NCI-H187 (cell line): ENCODE data around the gene INPP5B.
"Not testable (repeated sequence)": the region's sequence is repeated elsewhere in the genome, so short reads cannot be mapped to it uniquely, and the experiment has no call there.

Source experiments
- DNase-seq, 2 experiments: peaks; one replicate each; lab custom pipeline; 2025; lab: John Stamatoyannopoulos, UW

The INPP5B gene

GRCh38 chr1:37914719-37915475, 32.0 kb downstream of the INPP5B start:
- no peak for DNase-seq

- DNase-seq: not testable (repeated sequence)
Observed at GRCh38 chr1:37911478-37911877, 35.4 kb downstream of the INPP5B start.

- DNase-seq: not testable (repeated sequence)
Observed at GRCh38 chr1:37910886-37911285, 36.0 kb downstream of the INPP5B start.

GRCh38 chr1:37908531-37908930, 38.3 kb downstream of the INPP5B start:
- DNase-seq: not testable (repeated sequence)

DNA sequence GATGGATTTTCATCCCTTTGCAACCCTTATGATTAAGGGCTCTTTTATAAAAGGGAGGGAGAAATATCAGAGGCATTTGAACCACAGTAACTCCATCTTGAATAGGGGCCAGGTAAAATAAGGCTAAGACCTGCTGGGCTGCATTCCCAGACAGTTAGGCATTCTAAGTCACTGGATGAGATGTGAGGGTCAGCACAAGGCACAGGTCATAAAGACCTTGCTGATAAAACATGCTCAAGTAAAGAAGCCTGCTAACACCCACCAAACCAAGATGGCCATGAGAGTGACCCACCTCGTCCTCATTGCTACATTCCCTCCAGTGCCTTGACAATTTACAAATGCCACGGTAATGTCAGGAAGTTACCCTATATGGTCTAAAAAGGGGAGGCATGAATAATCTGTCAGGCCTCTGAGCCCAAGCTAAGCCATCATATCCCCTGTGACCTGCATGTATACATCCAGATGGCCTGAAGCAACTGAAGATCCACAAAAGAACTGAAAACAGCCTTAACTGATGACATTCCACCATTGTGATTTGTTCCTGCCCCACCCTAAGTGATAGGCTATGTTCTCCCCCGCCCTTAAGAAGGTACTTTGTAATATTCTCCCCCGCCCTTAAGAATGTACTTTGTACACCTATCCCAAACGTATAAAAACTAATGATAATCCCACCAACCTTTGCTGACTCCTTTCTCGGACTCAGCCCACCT, 39.3 kb downstream of the INPP5B start:
- not testable (repeated sequence) for DNase-seq

- not testable (repeated sequence) for DNase-seq
Observed at GRCh38 chr1:37906591-37906990, 40.3 kb downstream of the INPP5B start.

DNA sequence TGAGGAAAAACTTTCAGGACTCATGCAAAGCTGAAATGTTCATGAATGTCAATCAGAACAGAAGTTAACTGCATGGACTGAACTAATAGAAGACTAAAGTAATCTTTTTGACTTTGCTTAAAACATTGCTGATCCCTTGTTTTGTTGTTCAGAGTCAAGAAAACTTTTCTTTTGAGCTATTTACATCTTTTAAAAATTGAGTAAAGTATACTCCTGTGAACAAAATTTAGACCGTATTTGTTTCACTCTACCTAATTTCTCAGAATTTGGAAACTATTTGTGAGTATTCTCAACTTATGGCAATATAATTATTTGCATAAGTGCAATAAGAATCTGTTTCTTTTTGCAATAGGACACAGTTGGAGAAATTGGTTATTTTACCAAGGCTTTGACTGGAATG, 41.1 kb downstream of the INPP5B start:
- no peak for DNase-seq

DNA sequence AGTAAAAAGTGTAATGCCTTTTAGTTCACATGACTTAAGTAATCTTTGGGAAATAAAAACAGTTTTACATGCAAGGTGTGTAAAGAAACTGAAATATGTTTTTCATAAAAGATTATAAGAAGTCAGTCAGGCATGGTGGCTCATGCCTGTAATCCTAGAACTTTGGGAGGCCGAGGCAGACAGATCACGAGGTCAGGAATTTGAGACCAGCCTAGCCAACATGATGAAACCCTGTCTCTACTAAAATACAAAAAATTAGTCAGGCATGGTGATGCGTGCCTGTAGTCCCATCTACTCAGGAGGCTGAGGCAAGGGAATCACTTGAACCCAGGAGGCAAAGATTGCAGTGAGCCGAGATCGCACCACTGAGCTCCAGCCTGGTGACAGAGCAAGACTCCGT, 42.9 kb downstream of the INPP5B start:
- DNase-seq: not testable (repeated sequence)

GRCh38 chr1:37902983-37903382, 43.9 kb downstream of the INPP5B start:
- no peak for DNase-seq

DNA sequence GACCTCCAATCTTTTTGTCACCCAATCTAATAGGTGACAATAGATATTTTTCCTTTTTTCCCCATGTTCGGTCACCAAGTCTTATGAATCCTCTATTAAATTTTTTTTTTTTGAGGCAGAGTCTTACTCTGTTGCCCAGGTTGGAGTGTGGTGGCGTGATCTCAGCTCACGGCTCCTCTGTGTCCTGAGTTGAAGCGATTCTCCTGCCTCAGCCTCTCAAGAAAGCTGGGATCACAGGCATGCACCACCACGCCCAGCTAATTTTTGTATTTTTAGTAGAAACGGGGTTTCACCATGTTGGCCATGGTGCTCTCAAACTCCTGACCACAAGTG, 45.0 kb downstream of the INPP5B start:
- DNase-seq: no peak

- no peak for DNase-seq
Observed at GRCh38 chr1:37901191-37901892, 45.5 kb downstream of the INPP5B start.

DNA sequence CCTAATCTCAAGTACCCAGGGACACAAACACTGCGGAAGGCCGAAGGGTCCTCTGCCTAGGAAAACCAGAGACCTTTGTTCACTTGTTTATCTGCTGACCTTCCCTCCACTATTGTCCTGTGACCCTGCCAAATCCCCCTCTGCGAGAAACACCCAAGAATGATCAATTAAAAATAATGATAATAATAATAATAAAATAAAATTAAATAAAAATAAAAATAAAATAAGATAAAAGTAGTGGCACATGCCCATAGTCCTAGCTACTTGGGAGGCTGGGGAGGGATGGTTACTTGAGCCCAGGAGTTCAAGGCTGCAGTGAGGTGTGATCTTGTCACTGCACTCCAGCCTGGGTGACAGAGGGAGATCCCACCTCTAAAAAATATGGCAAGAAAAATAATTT, 49.3 kb downstream of the INPP5B start:
- DNase-seq: not testable (repeated sequence)

DNA sequence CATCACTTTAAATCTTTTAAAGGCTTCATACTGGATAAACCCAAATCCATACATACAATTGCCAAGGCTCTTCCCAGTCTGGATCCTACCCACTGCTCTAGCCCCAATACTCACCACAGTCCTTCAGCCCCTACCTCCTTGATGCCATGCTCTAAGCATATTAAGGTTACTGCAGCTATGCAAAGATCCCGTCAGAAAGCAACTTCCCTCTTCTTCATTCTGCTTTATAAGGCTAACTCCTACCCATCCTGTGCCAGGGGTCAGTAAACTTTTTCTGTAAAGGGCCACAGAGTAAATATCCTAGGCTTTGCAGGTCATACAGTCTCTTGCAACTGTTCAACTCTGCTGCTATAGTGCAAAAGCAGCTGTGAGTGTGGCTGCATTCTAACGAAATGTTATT, 53.2 kb downstream of the INPP5B start:
- no peak for DNase-seq

DNA sequence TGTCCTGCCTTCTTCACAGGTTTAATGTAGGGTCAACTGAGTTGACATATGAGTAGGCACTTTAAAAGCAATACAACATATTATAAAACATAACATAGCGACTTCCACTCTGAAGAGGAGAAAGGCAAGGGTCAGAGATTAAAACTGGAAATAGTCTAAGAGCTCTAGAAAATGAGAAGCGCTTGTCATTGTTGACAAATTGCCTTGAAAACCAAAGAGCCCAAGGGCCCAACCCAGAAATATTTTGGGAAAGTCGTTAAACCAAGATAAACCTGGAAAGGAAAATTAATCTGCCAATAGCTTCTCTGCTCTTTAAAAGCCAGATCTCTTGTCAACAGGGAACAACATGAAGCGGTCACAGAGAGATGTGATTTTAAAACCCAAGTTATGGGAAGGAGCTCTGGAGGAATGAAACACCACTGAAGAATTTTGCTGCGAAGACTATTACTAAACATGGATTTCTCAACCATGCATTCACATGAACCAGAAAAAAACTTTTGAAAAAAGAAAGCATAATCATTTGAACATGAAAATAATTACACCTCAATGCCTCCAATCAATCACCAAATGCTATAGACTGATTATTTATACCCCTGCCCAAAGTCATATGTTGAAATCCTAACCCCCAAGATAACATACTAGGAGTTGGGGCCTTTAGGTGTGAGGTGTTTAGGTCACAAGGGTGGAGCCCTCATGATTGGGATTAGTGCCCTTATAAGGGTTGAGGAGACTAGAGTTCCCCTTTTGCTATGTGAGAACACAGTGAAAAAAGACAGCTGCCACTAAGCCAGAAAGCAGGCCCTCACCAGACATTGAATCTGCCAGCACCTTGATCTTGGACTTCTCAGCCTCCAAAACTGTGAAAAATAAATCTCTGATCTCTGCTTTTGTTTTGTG, 54.5 kb downstream of the INPP5B start:
- DNase-seq: no peak

DNA sequence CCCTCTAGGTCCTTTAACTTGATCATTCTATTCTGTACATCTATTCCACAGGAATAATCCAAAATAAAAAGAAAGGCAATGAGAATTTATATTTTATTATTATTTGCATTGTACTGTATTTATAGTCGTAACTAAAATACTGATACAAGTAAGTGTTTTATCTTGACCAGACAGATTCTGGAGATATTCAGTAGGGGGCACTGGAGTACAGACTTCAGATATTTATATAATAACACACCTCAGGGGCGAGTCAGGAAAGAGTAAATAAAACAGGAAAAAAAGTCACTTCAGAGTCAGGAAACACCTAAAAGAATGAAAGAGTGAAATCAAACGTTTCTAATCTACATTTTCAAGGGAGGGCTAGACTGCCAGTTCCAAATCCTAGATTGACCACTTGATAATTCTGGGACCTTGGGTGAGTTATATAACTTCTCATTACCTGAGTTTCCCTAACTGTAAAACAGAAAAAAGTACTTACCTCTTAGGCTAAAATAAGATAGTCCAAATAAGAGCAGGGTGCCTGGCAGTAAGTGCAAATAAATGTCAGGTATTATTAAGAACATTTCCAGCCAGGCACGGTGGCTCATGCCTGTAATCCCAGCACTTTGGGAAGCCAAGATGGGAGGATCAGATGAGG, 56.4 kb downstream of the INPP5B start:
- no peak for DNase-seq

GRCh38 chr1:37888022-37888700, 58.7 kb downstream of the INPP5B start:
- no peak for DNase-seq

GRCh38 chr1:37884145-37884544, 62.7 kb downstream of the INPP5B start:
- DNase-seq: no peak

DNA sequence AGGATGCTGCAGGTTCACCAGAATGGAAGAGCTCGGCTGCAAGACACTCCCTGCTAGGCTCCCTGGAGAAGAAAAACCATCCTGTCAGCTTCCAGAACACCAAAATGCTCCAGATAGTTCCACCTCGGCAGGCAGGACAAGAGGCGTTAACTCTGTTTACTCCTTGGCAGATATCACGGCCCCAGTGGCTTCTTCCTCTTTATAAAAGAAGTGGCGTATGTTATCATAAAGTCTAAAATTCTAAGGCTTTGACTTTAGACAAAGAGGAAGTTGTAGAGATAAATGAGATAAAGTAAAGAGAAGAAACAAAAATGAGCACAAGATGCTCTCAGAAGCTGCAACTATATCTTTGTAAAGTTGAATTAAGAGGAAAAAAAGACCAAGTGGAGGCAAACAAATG, 63.2 kb downstream of the INPP5B start:
- DNase-seq: no peak

DNA sequence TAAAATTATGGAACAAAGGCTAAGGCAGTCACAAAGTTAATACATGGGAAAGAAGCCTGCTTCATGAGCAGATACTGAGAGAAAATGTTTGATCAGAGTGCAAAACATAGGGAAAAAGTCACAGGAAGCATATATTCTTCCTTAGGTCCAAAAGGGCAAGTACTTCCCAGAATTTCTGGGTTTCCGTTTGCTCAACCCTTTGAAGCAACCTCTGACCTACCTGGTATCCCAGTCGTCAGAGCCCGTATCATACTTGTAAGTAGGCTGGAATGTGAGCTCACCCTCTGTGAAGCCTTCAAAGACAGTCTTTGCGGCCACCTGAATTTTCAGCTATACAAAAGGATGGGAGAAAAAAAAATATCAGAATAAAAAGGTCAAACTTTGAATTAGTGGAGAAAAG, 67.0 kb downstream of the INPP5B start:
- no peak for DNase-seq

GRCh38 chr1:37878071-37878470, 68.8 kb downstream of the INPP5B start:
- DNase-seq: no peak

GRCh38 chr1:37875833-37876232, 71.0 kb downstream of the INPP5B start:
- no peak for DNase-seq
